K562 (cell line): ENCODE measurements around the gene SCAMP1. TPM values are rescaled to one million over a fixed set of nuclear protein-coding genes. Genes with fewer than 3 reads are reported as not detected.

Experiments
- ATAC-seq: fragments of 200-7000 bp; cut with Tn5 transposase; 3 replicates; pipeline ENCODE4 v1.9.1; 2020; ENCODE audit warnings: moderate library complexity
- BruUV-seq: library from RNA; stranded (reverse); fragments of 400-500 nt; replicated peaks from 2 replicates; lab custom pipeline; 2021; lab: Mats Ljungman, UMichigan
- CTCF ChIA-PET: fragments of 300-600 bp; formaldehyde crosslinking; extraction: SDS; loops from one replicate; lab custom pipeline; 2021; ENCODE audit warnings: low intra/inter-chr PET ratio; lab: Yijun Ruan, JAX
- POLR2A ChIA-PET: fragments of 300-600, 350-650 bp; sonication (Branson Sonifier 250); formaldehyde crosslinking; extraction: SDS; loops from one replicate; lab custom pipeline; 2021; ENCODE audit warnings: antibody characterized with exemption, inconsistent platforms; lab: Yijun Ruan, JAX
- DNase-seq, 4 experiments: peaks; one replicate each; pipeline versions ENCODE4 v3.0.0 to v3.0.0-alpha.2; 2011 to 2018; ENCODE audit warnings: low spot score in 3 of 4, mixed read lengths in 3 of 4; ENCODE audit errors: extremely low read depth in 1 of 4
- FAIRE-seq: peaks from 2 replicates; lab custom pipeline; 2011; peaks lifted over from hg19 to GRCh38; lab: Jason Lieb, UNC
- H2AFZ ChIP-seq: 2 replicates; pipeline ENCODE4 v1.6.0; 2011; ENCODE audit warnings: low read depth, low read length, control low read depth, inconsistent platforms
- H3K27ac ChIP-seq: fragments of 200-600 bp; 3 replicates; pipeline ENCODE4 v1.8.0; 2011; ENCODE audit warnings: low read depth, mild to moderate bottlenecking, control low read depth, inconsistent platforms, low read length, moderate library complexity, mixed read lengths; ENCODE audit errors: extremely low read depth
- H3K27me3 ChIP-seq, 2 experiments: fragments of 300-600 bp in 1 of 2; 2 replicates in 1 of 2; 3 replicates in 1 of 2; pipeline versions ENCODE4 v1.6.0 to v1.8.0; 2011; ENCODE audit warnings: inconsistent platforms in 2 of 2, low read length in 2 of 2, mild to moderate bottlenecking in 1 of 2, mixed read lengths in 1 of 2, moderate library complexity in 1 of 2; ENCODE audit not compliant: control insufficient read depth in 2 of 2, insufficient read depth in 2 of 2
- H3K36me3 ChIP-seq: fragments of 300-600 bp; 3 replicates; pipeline ENCODE4 v1.8.0; 2011; ENCODE audit warnings: mild to moderate bottlenecking, low read length, inconsistent platforms; ENCODE audit not compliant: control insufficient read depth, insufficient read depth
- H3K4me1 ChIP-seq, 2 experiments: fragments of 200-600 bp in 1 of 2; replicated peaks in 1 of 2; 2 replicates in 1 of 2; 3 replicates in 1 of 2; pipeline versions ENCODE4 v1.5.1 to v1.8.0; 2011; ENCODE audit warnings: inconsistent platforms in 2 of 2, low read length in 2 of 2, mild to moderate bottlenecking in 1 of 2, mixed read lengths in 1 of 2, moderate library complexity in 1 of 2; ENCODE audit not compliant: control insufficient read depth in 2 of 2, insufficient read depth in 2 of 2
- H3K4me2 ChIP-seq: 2 replicates; pipeline ENCODE4 v1.6.1; 2011; ENCODE audit warnings: low read length, control low read depth, inconsistent platforms, mixed read lengths; ENCODE audit not compliant: insufficient read depth
- H3K4me3 ChIP-seq: fragments of 200-600 bp; sonication (generic), shearing (Covaris generic); 2 replicates; pipeline ENCODE4 v1.5.1; 2016; ENCODE audit warnings: control low read depth, inconsistent platforms
- H3K79me2 ChIP-seq: fragments of 200-600 bp; 3 replicates; pipeline ENCODE4 v1.8.0; 2011; ENCODE audit warnings: low read length, inconsistent platforms; ENCODE audit not compliant: control insufficient read depth, insufficient read depth
- H3K9ac ChIP-seq, 2 experiments: 2 replicates each; pipeline versions ENCODE4 v1.6.0 to v1.6.1; 2011; ENCODE audit warnings: low read depth in 2 of 2, low read length in 2 of 2, control low read depth in 1 of 2, inconsistent platforms in 1 of 2, mild to moderate bottlenecking in 1 of 2, mixed read lengths in 1 of 2; ENCODE audit not compliant: insufficient read depth in 1 of 2
- H3K9me1 ChIP-seq: one replicate; pipeline ENCODE4 v1.6.0; 2011; ENCODE audit warnings: inconsistent platforms, mild to moderate bottlenecking, low read length, moderate library complexity; ENCODE audit not compliant: control insufficient read depth, insufficient read depth
- H3K9me3 ChIP-seq: replicated peaks from 2 replicates; pipeline ENCODE4 v1.5.1; 2011; ENCODE audit warnings: low read depth, low read length, inconsistent platforms; ENCODE audit not compliant: control insufficient read depth, insufficient read depth
- H4K20me1 ChIP-seq: replicated peaks from 2 replicates; pipeline ENCODE4 v1.6.1; 2011; ENCODE audit warnings: low read length, inconsistent platforms, mixed read lengths; ENCODE audit not compliant: control insufficient read depth, insufficient read depth
- ARHGAP35 ChIP-seq: fragments of 450-650 bp; IDR thresholded peaks from 2 replicates; pipeline ENCODE4 v1.6.1; 2018; ENCODE audit not compliant: partially characterized antibody
- BHLHE40 ChIP-seq: IDR thresholded peaks from 2 replicates; pipeline ENCODE4 v1.6.1; 2011; ENCODE audit warnings: low read length, improper control_type of control experiment
- KDM4B ChIP-seq, 2 experiments: fragments of 450-650 bp in 1 of 2; sonication (generic) in 1 of 2; IDR thresholded peaks; 2 replicates each; pipeline ENCODE4 v1.6.1; 2016 to 2017; ENCODE audit warnings: borderline replicate concordance in 2 of 2, antibody characterized with exemption in 1 of 2, low read depth in 1 of 2, mild to moderate bottlenecking in 1 of 2
- MLLT1 ChIP-seq, 2 experiments: fragments of 450-650 bp; IDR thresholded peaks; 2 replicates each; pipeline ENCODE4 v1.6.1; 2016
- MNT ChIP-seq, 2 experiments: fragments of 450-650 bp; conservative IDR thresholded peaks; 2 replicates each; pipeline ENCODE4 v1.6.1; 2017; ENCODE audit warnings: mild to moderate bottlenecking in 2 of 2, moderate library complexity in 2 of 2
- RFX7 ChIP-seq: fragments of 250-450 bp; sonication (Bioruptor Pico); IDR thresholded peaks from 2 replicates; pipeline ENCODE4 v1.5.1; 2021; ENCODE audit warnings: mild to moderate bottlenecking
- STAG1 ChIP-seq: sonication (generic); formaldehyde crosslinking; IDR thresholded peaks from 2 replicates; pipeline ENCODE4 v1.5.0; 2020; ENCODE audit warnings: missing genetic modification reagents, borderline replicate concordance
- TCF15 ChIP-seq: fragments of 250-450 bp; sonication (Bioruptor Pico); IDR thresholded peaks from 2 replicates; pipeline ENCODE4 v1.8.0; 2022; ENCODE audit warnings: moderate library complexity, mild to moderate bottlenecking, inconsistent platforms
- THAP12 ChIP-seq: fragments of 250-450 bp; sonication (Bioruptor Pico); IDR thresholded peaks from 2 replicates; pipeline ENCODE4 v1.9.0; 2021; ENCODE audit warnings: mild to moderate bottlenecking, inconsistent platforms
- TRIM24 ChIP-seq, 2 experiments: fragments of 450-650 bp; IDR thresholded peaks; 2 replicates each; pipeline ENCODE4 v1.6.1; 2016
- ZNF785 ChIP-seq: fragments of 250-450 bp; sonication (Bioruptor Pico); IDR thresholded peaks from 2 replicates; pipeline ENCODE4 v1.4.0; 2020; ENCODE audit warnings: mild to moderate bottlenecking
- WGBS: fragments of 100-300 bp; shearing (Covaris generic); methylation state at CpG from one replicate; pipeline ENCODE4 v1.1.6; 2016; ENCODE audit warnings: low coverage, mixed read lengths; ENCODE audit not compliant: insufficient coverage; ENCODE audit errors: missing lambda C conversion rate; 5-methylcytosine and 5-hydroxymethylcytosine counted together
- in situ Hi-C: fragments of 300-500 bp; cut with MboI; formaldehyde crosslinking; loops from 4 replicates; pipeline ENCODE4 v1.15.0; 2018; ENCODE audit warnings: inconsistent platforms, mixed read lengths
- intact Hi-C: fragments of 100-400 bp; cut with micrococcal nuclease; formaldehyde crosslinking; loops from 2 replicates; pipeline ENCODE4 v1.14.2; 2022
- polyA plus RNA-seq, 8 experiments: library from polyadenylated mRNA; depleted of rRNA in 4 of 8; stranded (reverse) in 5 of 8; unstranded in 3 of 8; fragments of >200 nt; fragmentation: Nextera tagmentation in 2 of 8; fragmentation: Illumina TruSeq in 1 of 8; extraction: Ambion mirVana in 2 of 8; extraction: Trizol in 1 of 8; gene quantifications; 2 replicates each; pipeline versions ENCODE4 v1.2.1 to v1.2.3, GENCODE V29; 2011 to 2014; ENCODE audit warnings: inconsistent platforms in 1 of 8, missing spikeins in 1 of 8
- total RNA-seq, 7 experiments: library from RNA; depleted of rRNA in 6 of 7; stranded (reverse); fragments of >200 nt in 6 of 7; fragmentation: Illumina TruSeq in 2 of 7; extraction: Trizol in 2 of 7; gene quantifications; 2 replicates each; pipeline versions ENCODE4 v1.2.1 to v1.2.3, GENCODE V29; 2011 to 2021; ENCODE audit warnings: low replicate concordance in 1 of 7

SCAMP1 gene
- total and polyA plus RNA-seq, 9 of the 15 experiments (the other 6 are each of a cell fraction or from before 2014, with no cell fraction given): 5.4 to 23.9 (median 13.8) TPM

GRCh38 chr5:78522476-78523260 is 162.3 kb downstream of the SCAMP1 start:
- FAIRE-seq (no peak), ATAC-seq (no peak), DNase-seq (peak in 1 of 4 experiments; percentile 29)
- in situ Hi-C loops (loop anchor here (25.0 kb wide), 1 partner anchor 1890 kb away; the partner anchor contains the start of gene ZFYVE16), intact Hi-C loops (no loop called here)
- Histone ChIP-seq H3K4me3 (no peak overlapping the region), H4K20me1 (no peaks in the 10 kb centered on the region), H3K36me3 (no peaks in the 10 kb centered on the region; the same call in 2 of the 3 replicates), H3K27me3 (no peaks in the 10 kb centered on the region), H3K4me1 (peaks cover 17 to 51% of the 10 kb centered on the region in 2 experiments), H3K9me3 (no peaks in the 10 kb centered on the region; the same call in 1 of the 2 replicates), H2AFZ (peak overlapping the region; percentile 8; the same call in 1 of the 2 replicates), H3K9me1 (no peaks in the 10 kb centered on the region), H3K79me2 (no peaks in the 10 kb centered on the region)
- POLR2A ChIA-PET: interaction anchor here (0.6 kb wide), 1 partner anchor 15 kb away, joined by 3 read pairs; no protein-coding TSS in a partner anchor
- 36% methylated on average over 9 of the region's 9 CpGs for WGBS
- no TSS peak for BruUV-seq
- TF ChIP-seq TCF15 (CRISPR knock-in tag) (no peak), TRIM24 (IDR thresholded peaks at IDR 0.05) (no peak), ZNF785 (CRISPR knock-in tag) (no peak), RFX7 (CRISPR knock-in tag) (no peak), BHLHE40 (peak; percentile 42; the same call in 1 of the 2 replicates), ARHGAP35 (no peak), MNT (conservative IDR thresholded peaks at IDR 0.05) (0 out of 4 replicates have a peak, but pooled peaks of 1 of the 2 experiments have one; percentile 31), STAG1 (CRISPR knock-in tag) (no peak), THAP12 (CRISPR knock-in tag) (no peak), KDM4B (IDR thresholded peaks at IDR 0.05; ENCODE audit: borderline replicate concordance in 2 of 2, low read depth in 1 of 2) (no peak), MLLT1 (IDR thresholded peaks at IDR 0.05) (0 out of 4 replicates have a peak, but pooled peaks of 1 of the 2 experiments have one; percentile 35)
- TF ChIP-seq, all 486 proteins: peak for 3
- Histone ChIP-seq H3K27ac (no peak overlapping the region), H3K9ac (peak overlapping the region in 1 of 2 experiments; percentile 4; a peak in 1 of 4 replicates), H3K4me2 (no peak overlapping the region; the same call in 1 of the 2 replicates)
- CTCF ChIA-PET: no interaction called here
